Stomach smooth muscle (tissue), 2 donors: ENCODE measurements around the gene NNMT.

Experiments
- H3K27ac ChIP-seq: one replicate; pipeline ENCODE4 v1.7.0; 2013; ENCODE audit warnings: mild to moderate bottlenecking, low read length, inconsistent platforms
- H3K27me3 ChIP-seq, 2 donors: one replicate each; pipeline ENCODE4 v1.7.0; 2013; ENCODE audit warnings: low read length in 2 of 2; ENCODE audit not compliant: insufficient read depth in 2 of 2, control insufficient read depth in 1 of 2
- H3K36me3 ChIP-seq, 2 donors: one replicate each; pipeline ENCODE4 v1.7.0; 2013; ENCODE audit warnings: low read length in 2 of 2; ENCODE audit not compliant: control insufficient read depth in 2 of 2, insufficient read depth in 2 of 2
- H3K4me1 ChIP-seq: one replicate; pipeline ENCODE4 v1.7.0; 2013; ENCODE audit warnings: low read length; ENCODE audit not compliant: control insufficient read depth, insufficient read depth
- H3K4me3 ChIP-seq, 2 donors: one replicate each; pipeline ENCODE4 v1.7.0; 2013; ENCODE audit warnings: low read length in 2 of 2
- H3K9ac ChIP-seq, 2 donors: one replicate each; pipeline ENCODE4 v1.7.0; 2013; ENCODE audit warnings: low read length in 2 of 2, mild to moderate bottlenecking in 1 of 2
- H3K9me3 ChIP-seq, 2 donors: one replicate each; pipeline ENCODE4 v1.7.0; 2013; ENCODE audit warnings: low read length in 2 of 2; ENCODE audit not compliant: control insufficient read depth in 2 of 2
- donor health status: healthy.
- donor health status: Pancreatic carcinoma.

NNMT gene

GRCh38 chr11:114256176-114256966 is 39.8 kb upstream of the NNMT start:
- H3K9ac ChIP-seq = no peak overlapping the region
- H3K4me3 ChIP-seq = no peak overlapping the region
- H3K9me3 ChIP-seq = no peaks in the 10 kb centered on the region
- peaks cover 7 to 19% of the 10 kb centered on the region in 2 donors for H3K36me3 ChIP-seq
- peak overlapping the region; percentile 83 for H3K27ac ChIP-seq
- no peaks in the 10 kb centered on the region for H3K27me3 ChIP-seq
- peaks cover 41% of the 10 kb centered on the region for H3K4me1 ChIP-seq

- Histone ChIP-seq H3K4me1 (peaks cover 40% of the 10 kb centered on the region), H3K9ac (peak overlapping the region in 1 of 2 donors; percentile 39), H3K27ac (peak overlapping the region; percentile 83), H3K4me3 (no peak overlapping the region), H3K9me3 (no peaks in the 10 kb centered on the region), H3K27me3 (no peaks in the 10 kb centered on the region), H3K36me3 (peaks cover 4 to 13% of the 10 kb centered on the region in 2 donors)
These were observed 39.3 kb upstream of the NNMT start for GRCh38 chr11:114256967-114257286.

GRCh38 chr11:114257621-114258558 is 38.3 kb upstream of the NNMT start:
- Histone ChIP-seq H3K9ac (peak overlapping the region; percentile 39 to 47), H3K27me3 (no peaks in the 10 kb centered on the region), H3K4me1 (peaks cover 40% of the 10 kb centered on the region), H3K27ac (peak overlapping the region; percentile 83), H3K36me3 (peaks cover 2 to 11% of the 10 kb centered on the region in 2 donors), H3K9me3 (no peaks in the 10 kb centered on the region), H3K4me3 (peak overlapping the region in 1 of 2 donors; percentile 47)

GRCh38 chr11:114258696-114259095 is 37.5 kb upstream of the NNMT start:
- H3K4me3 ChIP-seq = peak overlapping the region in 1 of 2 donors; percentile 47
- no peaks in the 10 kb centered on the region for H3K9me3 ChIP-seq
- peak overlapping the region in 1 of 2 donors; percentile 21 for H3K9ac ChIP-seq
- H3K36me3 ChIP-seq = peaks cover 0 to 5% of the 10 kb centered on the region in 2 donors
- no peaks in the 10 kb centered on the region for H3K27me3 ChIP-seq
- H3K27ac ChIP-seq = peak overlapping the region; percentile 83
- H3K4me1 ChIP-seq = peaks cover 40% of the 10 kb centered on the region

- Histone ChIP-seq H3K36me3 (peaks cover 0 to 4% of the 10 kb centered on the region in 2 donors), H3K27me3 (no peaks in the 10 kb centered on the region), H3K4me3 (no peak overlapping the region), H3K9me3 (no peaks in the 10 kb centered on the region), H3K27ac (peak overlapping the region; percentile 83), H3K9ac (peak overlapping the region in 1 of 2 donors; percentile 21), H3K4me1 (peaks cover 40% of the 10 kb centered on the region)
These were observed 37.1 kb upstream of the NNMT start for GRCh38 chr11:114259124-114259526.

GRCh38 chr11:114259551-114259983 is 36.6 kb upstream of the NNMT start:
- H3K4me3 ChIP-seq = no peak overlapping the region
- no peak overlapping the region for H3K9ac ChIP-seq
- peaks cover 40% of the 10 kb centered on the region for H3K4me1 ChIP-seq
- no peaks in the 10 kb centered on the region for H3K27me3 ChIP-seq
- H3K36me3 ChIP-seq = peaks cover 0 to 4% of the 10 kb centered on the region in 2 donors
- H3K9me3 ChIP-seq = no peaks in the 10 kb centered on the region
- peak overlapping the region; percentile 83 for H3K27ac ChIP-seq

GRCh38 chr11:114260077-114260476 is 36.1 kb upstream of the NNMT start:
- H3K36me3 ChIP-seq = peaks cover 0 to 4% of the 10 kb centered on the region in 2 donors
- peak overlapping the region; percentile 83 for H3K27ac ChIP-seq
- H3K27me3 ChIP-seq = no peaks in the 10 kb centered on the region
- no peak overlapping the region for H3K4me3 ChIP-seq
- peaks cover 40% of the 10 kb centered on the region for H3K4me1 ChIP-seq
- H3K9me3 ChIP-seq = no peaks in the 10 kb centered on the region
- peak overlapping the region in 1 of 2 donors; percentile 21 for H3K9ac ChIP-seq

- Histone ChIP-seq H3K9ac (peak overlapping the region; percentile 21 to 43), H3K36me3 (peaks cover 0 to 4% of the 10 kb centered on the region in 2 donors), H3K4me1 (peaks cover 40% of the 10 kb centered on the region), H3K9me3 (no peaks in the 10 kb centered on the region), H3K27ac (peak overlapping the region; percentile 83), H3K4me3 (peak overlapping the region in 1 of 2 donors; percentile 44), H3K27me3 (no peaks in the 10 kb centered on the region)
These were observed 35.7 kb upstream of the NNMT start for GRCh38 chr11:114260483-114260882.

- no peaks in the 10 kb centered on the region for H3K27me3 ChIP-seq
- H3K9ac ChIP-seq = no peak overlapping the region
- H3K4me1 ChIP-seq = peaks cover 38% of the 10 kb centered on the region
These were observed 34.4 kb upstream of the NNMT start for GRCh38 chr11:114261791-114262190.

GRCh38 chr11:114262681-114263512 is 33.3 kb upstream of the NNMT start:
- Histone ChIP-seq H3K9me3 (no peaks in the 10 kb centered on the region), H3K9ac (no peak overlapping the region), H3K4me3 (no peak overlapping the region), H3K4me1 (peaks cover 27% of the 10 kb centered on the region), H3K27ac (no peak overlapping the region), H3K27me3 (no peaks in the 10 kb centered on the region), H3K36me3 (no peaks in the 10 kb centered on the region)

More at GRCh38 chr11:114261791-114262190, 34.4 kb upstream of the NNMT start:
- Histone ChIP-seq H3K36me3 (no peaks in the 10 kb centered on the region), H3K9me3 (no peaks in the 10 kb centered on the region), H3K4me3 (no peak overlapping the region), H3K27ac (no peak overlapping the region)
